Epidermal melanocyte (primary cell): ENCODE measurements around the gene AIFM2.
"Not testable (repeated sequence)": the region's sequence is repeated elsewhere in the genome, so short reads cannot be mapped to it uniquely, and the experiment has no call there.

Experiments used
- DNase-seq: peaks from one replicate; pipeline ENCODE4 v3.0.0; 2011; ENCODE audit warnings: low spot score; ENCODE audit not compliant: insufficient read length

Gene AIFM2

DNA sequence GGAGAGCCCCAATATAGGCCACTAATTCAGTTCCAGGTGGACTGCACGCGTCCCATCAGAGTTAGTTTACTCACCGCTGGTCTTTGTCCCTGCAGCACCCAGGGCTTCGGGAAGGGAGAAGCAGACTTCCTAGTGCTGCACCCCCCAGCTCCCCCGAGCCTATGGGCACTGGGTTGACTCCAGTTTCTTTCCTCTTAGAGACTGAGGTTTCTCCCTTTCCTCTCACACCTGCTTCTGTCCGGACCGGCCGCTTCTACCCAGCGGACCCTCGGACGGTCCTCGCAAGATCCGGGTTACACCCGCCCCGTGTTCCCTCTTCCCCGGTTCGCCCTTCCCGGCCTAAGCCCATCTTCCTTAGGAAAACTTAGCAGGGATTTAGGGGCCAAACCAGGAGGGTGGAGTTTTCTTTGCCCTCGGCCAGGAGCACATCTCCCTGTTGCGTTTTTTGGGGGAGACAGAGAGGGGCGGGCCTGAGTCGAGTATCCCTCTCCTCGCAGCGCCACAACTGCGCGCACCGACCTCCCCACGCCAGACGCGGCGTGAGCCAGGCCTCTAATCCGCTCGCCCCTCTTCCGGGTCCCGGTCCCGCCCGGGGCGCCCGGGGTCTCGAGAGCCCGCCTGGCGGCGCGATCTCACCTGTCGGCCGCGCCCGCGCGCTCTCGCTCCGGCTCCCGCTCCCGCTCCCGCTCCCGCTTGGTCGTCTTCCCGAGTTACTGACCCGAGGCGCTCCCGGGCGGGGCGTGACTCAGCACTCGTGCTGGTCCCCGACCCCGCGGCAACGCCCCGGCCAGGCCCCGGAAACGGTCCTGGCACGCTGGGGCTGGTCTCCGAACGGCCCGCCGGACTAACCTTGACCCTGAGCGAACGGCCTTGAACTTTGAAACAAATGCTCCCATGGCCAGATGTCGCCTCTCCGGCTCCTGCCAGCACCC is at the start of gene AIFM2:
Gene AIFM2 (minus strand): TSS at position 728 of the 932 bp plus-strand sequence. CDS start 8,741 bp downstream, outside the sequence.
- peak; percentile 78 for DNase-seq

DNA sequence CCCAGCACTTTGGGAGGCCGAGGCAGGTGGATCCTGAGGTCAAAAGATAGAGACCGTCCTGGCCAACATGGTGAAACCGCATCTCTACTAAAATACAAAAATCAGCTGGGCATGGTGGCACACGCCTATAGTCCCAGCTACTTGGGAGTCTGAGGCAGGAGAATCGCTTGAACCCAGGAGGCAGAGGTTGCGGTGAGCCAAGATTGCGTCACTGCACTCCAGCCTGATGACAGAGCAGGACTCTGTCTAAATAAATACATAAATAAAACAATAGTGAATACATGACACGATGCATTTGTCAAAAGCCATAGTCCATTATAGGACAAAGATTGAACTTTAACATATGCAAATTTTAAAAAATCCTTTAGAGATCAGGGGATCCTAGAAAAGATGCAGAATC is 46.6 kb upstream of the AIFM2 start:
- DNase-seq, result not testable (repeated sequence)

DNA sequence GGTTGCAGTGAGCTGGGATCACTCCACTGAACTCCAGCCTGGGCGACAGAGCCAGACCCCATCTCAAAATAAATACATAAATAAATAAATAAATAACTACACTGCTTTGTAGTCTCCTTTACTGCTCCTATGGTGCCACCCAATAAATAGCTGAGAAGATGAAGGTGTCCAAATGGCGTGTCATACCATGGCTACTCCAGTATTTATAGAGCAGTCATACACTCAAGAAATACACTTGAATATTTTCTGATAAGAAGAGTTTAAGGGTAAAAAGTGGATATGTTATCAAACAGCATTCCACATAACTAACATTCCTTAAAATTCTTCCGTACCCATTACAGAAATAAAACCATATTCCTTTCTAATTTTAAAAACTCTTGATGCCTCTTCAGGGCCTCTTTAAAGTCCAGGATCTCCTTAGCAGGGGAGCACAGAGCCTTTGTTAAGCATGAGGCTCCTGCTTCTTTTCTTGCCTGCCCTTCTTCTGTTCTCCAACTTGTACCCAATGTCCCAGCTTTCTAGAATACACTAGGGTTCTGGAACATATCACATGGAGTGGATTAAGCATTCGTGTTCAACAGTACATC is 45.6 kb upstream of the AIFM2 start:
- no peak for DNase-seq

DNA sequence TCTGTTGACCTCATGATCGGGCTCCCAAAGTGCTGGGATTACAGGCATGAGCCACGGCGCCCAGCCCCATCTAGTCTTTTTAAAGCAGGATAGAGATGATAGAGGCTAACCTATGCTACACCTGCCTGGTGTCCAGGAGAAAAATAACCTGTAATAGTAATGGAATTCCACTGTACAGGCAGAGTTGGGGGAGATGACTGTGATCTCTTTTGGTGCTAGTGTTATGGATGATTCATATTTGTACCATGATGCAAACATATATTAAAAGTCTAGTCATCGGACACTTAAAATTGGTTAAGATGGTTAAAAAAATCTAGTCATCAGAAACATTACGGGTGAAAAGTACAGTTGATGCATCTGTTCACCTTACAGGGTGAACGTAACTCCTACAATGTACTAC is 43.8 kb upstream of the AIFM2 start:
- no peak for DNase-seq

DNA sequence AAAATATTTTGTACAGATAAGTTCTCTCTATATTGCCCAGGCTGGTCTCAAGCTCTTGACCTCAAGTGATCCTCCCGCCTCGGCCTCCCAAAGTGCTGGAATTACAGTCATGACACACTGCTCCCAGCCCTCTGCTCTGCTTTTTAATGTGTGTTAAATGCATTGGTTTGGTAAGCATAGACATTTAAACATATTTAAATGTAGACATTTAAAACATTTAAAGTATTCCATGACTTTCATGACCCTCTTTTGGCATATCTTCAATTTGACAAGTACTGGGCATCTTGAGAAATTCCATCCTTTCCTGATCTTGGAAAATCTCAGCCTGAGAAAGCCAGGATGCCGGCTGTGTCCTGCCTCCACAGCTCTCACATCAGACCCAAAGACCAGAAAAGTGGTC is 42.9 kb upstream of the AIFM2 start:
- DNase-seq, result no peak

DNA sequence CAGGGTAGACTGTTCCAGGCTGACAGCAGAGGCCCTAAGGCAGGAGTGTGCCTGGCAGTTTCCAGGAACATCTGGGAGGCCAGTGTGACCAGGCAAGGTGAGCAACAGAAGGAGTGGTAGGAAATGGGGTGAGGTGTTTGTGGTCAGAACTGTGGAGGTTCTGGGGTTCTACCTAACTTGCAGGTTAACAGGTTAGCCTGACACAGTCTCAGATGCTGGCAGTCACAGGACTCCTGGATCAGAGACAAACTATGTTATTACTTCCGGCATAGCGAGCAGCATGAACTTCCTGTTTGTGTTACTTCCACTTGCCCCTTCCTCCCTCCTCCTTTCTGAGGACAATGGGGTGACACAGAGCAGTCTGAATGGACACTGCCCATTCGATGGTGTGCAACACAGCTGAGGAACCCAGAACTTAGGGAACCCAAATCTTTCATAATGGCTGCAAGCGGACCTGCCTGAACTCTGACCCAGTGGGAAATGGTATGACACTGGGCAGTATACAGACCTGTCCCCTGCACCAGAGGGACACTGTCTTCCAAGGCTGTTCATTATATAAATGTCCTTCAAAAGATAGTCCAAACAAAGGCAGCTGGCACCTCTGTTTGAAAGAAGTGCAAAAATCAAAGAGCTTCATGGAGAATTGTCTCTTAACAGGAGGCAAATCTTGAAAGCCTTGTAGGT is 41.6 kb upstream of the AIFM2 start:
- no peak for DNase-seq

DNA sequence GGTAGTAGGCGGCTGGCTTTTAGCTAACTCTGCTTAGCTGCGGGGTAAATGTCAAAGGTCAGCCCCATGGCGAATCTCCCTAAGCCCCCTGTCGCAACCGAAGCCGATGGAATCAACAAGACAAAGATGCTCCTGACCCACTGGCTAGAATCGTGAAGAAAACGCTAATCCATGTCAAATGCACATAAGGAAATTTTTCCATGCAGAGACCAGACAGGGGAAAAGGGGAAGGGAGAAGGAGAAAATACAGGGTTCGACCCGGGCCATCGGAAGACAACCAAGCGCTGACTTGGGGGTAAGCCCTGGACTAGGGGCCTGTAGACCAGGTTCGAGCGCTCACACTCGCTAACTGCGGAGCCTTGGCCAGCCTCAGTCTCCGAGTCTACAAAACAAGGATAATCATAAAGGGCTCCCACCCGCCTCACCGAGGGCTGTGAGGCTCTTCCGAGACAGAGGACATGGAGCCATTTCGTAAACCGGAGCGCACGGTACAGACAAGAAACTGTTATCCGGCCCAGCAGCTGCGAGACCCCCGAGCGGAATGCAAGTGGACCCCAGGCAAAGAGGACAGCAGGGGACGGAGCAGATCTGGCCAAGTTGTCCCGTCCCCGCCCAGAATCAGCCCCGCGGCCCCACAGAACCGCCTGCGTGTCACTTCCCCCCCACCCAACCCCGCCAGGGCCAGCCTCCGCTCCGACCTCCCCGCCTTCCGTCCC is 37.2 kb upstream of the AIFM2 start:
- no peak for DNase-seq

DNA sequence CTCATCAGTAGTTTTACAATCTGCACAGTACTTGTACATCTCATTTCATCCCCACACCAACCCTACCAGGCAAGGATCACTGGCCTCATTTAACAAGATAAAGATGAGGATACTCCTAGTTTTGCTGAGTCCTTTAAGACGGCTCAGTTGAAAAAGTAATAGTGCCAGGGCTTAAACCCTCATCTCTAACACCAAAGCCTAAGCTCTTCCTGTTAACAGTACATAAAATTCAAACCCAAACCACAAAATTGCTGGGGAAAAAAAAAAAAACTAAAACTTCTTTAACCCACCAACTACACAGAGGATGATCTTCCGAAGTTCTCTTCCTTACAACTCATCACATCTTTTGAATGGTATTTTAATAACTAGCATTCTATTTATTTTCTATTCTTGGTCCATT is 36.4 kb upstream of the AIFM2 start:
- no peak for DNase-seq

DNA sequence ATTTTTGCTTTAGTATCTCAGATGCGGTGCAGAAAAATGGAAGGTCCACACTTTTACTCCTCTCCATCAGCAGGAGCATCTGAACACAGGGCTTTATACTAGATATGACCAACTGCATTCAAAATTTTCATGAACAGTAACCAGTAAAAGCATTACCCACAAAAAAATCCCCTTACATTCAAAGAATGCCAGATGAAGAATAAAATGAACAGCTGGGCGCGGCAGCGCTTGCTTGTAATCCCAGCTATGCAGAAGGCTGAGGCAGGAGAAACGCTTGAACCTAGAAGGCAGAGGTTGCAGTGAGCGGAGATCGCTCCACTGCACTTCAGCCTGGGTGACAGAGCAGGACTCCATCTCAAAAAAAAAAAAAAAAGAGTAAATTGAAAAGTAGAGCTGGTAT is 34.6 kb upstream of the AIFM2 start:
- DNase-seq, result no peak

DNA sequence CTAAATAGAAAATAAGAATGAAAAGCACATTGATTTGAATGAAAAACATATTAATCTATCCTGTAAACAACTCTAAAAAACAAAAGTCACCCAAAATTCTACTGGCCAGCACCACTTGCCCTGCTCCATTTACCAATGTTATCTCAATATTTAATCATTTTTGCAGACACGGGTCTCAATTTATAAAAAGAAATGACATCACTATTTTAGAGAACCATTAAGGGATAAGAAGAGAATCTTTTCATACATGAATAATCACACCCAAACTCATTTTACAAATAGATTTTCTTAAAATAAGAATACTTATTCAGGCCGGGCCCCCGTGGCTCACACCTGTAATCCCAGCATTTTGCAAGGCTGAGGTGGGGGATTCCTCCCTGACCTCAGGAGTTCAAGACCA is 33.8 kb upstream of the AIFM2 start:
- DNase-seq, result no peak

DNA sequence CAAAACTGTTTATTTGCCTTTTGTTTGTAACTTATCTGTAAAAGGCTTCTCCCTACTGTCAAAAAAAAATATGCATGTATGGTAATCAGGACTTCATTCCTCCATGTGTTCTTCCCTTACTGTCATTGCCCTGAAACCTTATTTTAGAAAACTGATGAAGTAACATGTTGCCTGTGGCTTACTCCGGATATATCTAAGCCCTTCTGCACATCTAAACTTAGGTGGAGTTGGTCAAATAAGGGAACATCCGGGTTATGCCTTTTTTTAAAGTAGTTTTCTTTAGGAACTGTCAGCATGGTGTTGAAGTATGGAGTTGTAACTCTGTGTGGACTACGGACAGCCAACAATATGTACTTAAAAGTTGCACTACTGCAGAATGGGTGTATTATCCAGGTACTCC is 31.5 kb upstream of the AIFM2 start:
- no peak for DNase-seq

DNA sequence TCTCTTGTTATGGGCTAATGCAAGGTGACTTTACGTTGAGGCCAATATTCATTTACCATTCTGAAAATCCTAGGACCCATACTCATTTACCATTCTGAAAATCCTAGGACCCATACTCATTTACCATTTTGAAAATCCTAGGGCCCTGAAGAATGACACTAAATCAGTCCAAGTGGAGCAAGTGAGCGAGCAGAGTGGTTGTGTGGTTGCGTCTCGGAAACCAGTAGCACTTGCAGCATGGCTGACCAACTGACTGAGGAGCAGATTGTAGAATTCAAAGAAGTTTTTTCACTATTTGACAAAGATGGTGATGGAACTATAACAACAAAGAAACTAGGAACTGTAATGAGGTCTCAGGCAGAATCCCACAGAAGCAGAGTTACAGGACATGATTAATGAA is 30.8 kb upstream of the AIFM2 start:
- no peak for DNase-seq

DNA sequence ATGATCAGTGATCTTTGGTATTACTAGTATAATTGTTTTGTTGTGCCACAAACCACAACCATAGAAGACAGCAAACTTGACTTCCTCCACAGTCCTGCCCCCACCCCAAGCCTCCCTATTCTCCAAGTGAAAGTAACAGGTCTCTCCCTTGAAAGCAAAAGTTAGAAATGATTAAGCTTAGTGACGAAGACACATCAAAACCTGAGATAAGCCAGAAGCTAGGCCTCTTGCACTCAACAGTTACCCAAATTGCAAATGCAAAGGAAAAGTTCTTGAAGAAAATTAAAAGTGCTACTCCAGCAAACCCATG is 30.2 kb upstream of the AIFM2 start:
- DNase-seq, result no peak

DNA sequence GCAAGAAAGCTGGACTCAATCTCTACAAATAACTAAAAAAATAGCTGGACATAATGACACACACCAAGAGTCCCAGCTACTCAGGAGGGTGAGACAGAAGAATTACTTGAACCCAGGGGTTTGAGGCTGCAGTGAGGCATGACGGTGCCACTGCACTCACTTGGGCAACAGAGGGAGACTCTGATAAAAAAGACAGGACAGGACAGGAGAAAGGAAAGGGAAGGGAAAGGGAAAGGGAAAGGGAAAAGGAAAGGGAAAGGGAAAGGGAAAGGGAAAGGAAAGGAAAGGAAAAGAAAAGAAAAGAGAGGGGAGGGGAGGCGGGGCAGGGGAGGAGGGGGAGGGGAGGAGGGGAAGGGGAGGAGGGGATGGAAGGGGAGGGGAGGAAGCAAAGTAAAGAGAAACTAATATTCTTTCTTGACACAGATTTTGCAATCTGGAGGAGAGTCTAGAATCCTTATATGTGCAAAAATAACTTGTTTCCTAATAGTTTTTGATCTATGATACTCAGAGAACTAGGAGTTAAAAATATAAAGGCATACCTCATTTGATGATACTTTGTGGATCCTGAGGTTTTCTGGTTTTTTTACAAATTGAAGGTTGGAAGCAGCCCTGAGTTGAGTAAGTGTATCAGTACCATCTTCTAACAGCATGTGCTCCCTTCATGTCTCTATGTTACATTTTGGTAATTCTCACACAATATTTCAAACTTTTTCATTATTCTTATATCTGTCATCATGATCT is 29.7 kb upstream of the AIFM2 start:
- DNase-seq, result no peak

DNA sequence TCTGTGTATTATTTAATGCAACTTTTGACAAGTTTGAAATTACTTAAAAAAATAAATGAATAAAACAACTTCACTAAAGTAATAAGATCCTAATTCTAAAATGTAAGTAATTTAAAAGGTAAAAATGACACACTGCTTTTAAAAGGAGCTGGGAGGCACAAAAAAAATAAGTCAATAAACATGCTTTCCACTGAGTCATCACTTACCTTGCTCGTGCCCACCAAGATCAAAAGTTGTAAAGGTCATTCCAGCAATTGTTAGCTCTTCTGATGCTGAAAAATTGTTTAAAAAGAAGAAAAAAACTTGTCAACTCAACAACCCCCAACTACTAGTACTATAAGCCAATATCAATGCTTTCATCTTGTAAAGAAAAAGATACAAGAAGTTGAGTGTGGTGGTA is 28.2 kb upstream of the AIFM2 start:
- DNase-seq, result no peak

DNA sequence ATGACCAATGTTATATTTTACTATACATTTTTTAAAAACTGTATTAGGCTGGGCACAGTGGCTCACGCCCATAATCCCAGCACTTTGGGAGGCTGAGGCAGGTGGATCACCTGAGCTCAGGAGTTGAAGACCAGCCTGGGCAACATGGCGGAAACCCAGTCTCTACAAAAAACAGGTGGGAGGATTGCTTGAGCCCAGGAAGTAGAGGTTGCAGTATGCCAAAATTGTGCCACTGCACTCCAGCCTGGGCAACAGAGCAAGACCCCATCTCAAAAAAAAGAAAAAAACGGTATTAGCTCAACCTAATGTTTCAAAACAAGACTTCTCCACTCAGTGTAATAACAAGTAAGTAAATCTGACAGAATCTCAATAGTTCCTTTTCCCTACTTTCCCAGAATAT is 26.7 kb upstream of the AIFM2 start:
- DNase-seq, result not testable (repeated sequence)

DNA sequence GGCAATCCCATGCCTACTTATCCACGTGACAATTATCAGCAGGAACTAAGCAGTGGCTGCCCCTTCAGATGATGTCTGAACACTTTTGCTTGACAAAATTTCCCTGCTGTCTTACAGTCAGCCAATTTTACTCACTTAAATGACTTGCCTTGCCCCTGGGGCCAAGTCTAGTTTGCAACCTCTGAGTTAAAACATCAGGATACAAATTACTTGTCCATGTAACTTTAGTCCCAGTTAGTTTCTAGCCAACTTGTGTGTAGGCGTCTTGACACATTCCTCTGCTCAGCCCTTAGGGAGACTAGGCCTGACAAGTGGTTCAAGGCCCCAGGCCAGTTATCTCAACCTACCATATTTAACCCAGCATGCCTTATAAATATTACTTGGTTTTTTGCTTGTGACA is 25.5 kb upstream of the AIFM2 start:
- no peak for DNase-seq

DNA sequence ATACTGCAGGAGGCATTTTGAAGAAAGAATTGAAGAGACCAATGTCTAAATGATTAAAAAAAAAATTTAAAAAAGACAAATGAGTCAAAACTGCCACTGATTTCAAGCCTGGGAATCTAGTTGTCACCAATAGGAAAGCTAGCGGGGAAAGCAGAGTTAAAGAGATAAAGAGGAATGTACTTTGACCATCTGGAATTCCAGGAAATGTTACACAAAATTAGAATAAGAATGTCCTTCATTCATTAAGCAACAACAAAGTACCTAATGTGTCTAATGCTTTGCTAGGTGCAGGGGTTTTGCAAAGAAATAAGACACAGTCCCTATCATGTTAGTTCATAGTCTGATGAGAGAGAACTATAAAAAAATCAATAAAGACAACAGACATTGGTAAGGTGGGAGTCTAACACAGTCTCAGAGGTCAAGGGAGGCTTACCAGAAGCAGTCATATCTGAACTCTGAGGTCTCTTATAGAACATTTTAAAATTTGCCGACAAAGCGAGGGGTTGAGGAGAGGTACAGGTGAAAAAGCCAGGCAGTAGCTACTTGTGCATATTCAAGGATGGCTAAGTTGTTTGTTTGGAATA is 22.7 kb upstream of the AIFM2 start:
- DNase-seq, result no peak

DNA sequence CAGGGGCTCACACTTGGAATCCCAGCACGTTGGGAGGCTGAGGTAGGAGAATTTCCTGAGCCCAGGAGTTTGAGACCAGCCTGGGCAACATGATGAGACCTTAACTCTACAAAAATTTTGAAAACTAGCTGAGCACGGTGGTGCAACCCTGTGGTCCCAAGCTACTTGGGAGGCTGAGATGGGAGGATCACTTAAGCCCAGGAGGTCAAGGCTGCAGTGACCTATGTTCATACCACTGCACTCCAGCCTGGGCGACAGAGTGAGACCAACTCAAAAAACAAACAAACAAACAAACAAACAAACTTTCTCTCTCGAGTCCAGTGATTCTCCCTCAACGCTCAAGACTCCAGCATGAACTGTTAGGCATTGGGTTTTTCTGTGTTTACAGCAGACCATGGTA is 15.9 kb upstream of the AIFM2 start:
- DNase-seq, result no peak

DNA sequence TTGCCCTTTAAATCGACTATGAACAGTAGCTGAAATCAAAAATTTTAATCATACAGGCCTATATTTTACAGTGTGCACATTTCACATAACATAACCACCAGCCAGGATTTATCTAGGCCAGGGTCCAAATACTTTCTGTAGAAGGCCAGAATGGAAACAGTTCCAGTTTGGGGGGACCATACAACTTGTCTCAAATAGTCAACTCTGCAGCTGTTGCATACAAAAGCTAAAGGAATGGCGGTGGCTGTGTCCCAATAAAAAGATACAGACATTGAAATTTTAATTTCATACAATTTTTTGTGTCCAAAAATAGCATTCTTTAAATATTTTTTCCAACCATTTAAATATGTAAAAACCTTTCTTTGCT is 14.6 kb upstream of the AIFM2 start:
- DNase-seq, result no peak
